HepG2 (cell line): ENCODE measurements around the gene NOB1. TPM values are rescaled to one million over a fixed set of nuclear protein-coding genes. Genes with fewer than 3 reads are reported as not detected.

Experiments used
- ARID2 ChIP-seq: sonication (generic); formaldehyde crosslinking; IDR thresholded peaks from 2 replicates; pipeline ENCODE4 v1.8.1; 2022; ENCODE audit warnings: mild to moderate bottlenecking, missing genetic modification reagents, borderline replicate concordance
- ARNTL ChIP-seq: sonication (generic); formaldehyde crosslinking; IDR thresholded peaks from 2 replicates; pipeline ENCODE4 v1.4.0; 2020; ENCODE audit warnings: mild to moderate bottlenecking, missing genetic modification reagents
- FIP1L1 ChIP-seq: fragments of 200-400 bp; formaldehyde crosslinking; IDR thresholded peaks from 2 replicates; pipeline ENCODE4 v1.6.1; 2018; ENCODE audit warnings: low read depth, mild to moderate bottlenecking, low read length, moderate library complexity, borderline replicate concordance; ENCODE audit not compliant: insufficient read depth
- HOXA7 ChIP-seq: sonication (generic); formaldehyde crosslinking; IDR thresholded peaks from 2 replicates; pipeline ENCODE4 v1.8.1; 2022; ENCODE audit warnings: mild to moderate bottlenecking, missing genetic modification reagents, moderate library complexity
- KDM4B ChIP-seq: sonication (generic); formaldehyde crosslinking; IDR thresholded peaks from 2 replicates; pipeline ENCODE4 v1.4.0; 2020; ENCODE audit warnings: missing genetic modification reagents
- KLF11 ChIP-seq: IDR thresholded peaks from 2 replicates; pipeline ENCODE4 v1.6.1; 2016; ENCODE audit warnings: missing compliant biosample characterization
- MTA1 ChIP-seq: sonication (generic); formaldehyde crosslinking; IDR thresholded peaks from 2 replicates; pipeline ENCODE4 v1.4.0; 2020; ENCODE audit warnings: missing genetic modification reagents, mild to moderate bottlenecking, borderline replicate concordance
- MXI1 ChIP-seq: IDR thresholded peaks from 3 replicates; pipeline ENCODE4 v1.6.1; 2012; ENCODE audit warnings: low read depth, low read length, inconsistent platforms, borderline replicate concordance
- NCOA5 ChIP-seq: sonication (generic); formaldehyde crosslinking; IDR thresholded peaks from 2 replicates; pipeline ENCODE4 v1.4.0; 2020; ENCODE audit warnings: missing genetic modification reagents
- NPAS2 ChIP-seq: sonication (generic); formaldehyde crosslinking; IDR thresholded peaks from 2 replicates; pipeline ENCODE4 v1.8.0; 2022; ENCODE audit warnings: mild to moderate bottlenecking, missing genetic modification reagents, borderline replicate concordance
- NR1H2 ChIP-seq: sonication (generic); formaldehyde crosslinking; IDR thresholded peaks from 2 replicates; pipeline ENCODE4 v1.8.1; 2022; ENCODE audit warnings: low read depth, missing genetic modification reagents, borderline replicate concordance
- PAWR ChIP-seq: sonication (generic); formaldehyde crosslinking; IDR thresholded peaks from 2 replicates; pipeline ENCODE4 v1.4.0; 2020; ENCODE audit warnings: missing genetic modification reagents, mild to moderate bottlenecking, borderline replicate concordance
- RAD51 ChIP-seq: fragments of 450-650 bp; IDR thresholded peaks from 2 replicates; pipeline ENCODE4 v1.6.1; 2016; ENCODE audit warnings: borderline replicate concordance
- SALL1 ChIP-seq: sonication (generic); formaldehyde crosslinking; IDR thresholded peaks from 2 replicates; pipeline ENCODE4 v1.8.0; 2022; ENCODE audit warnings: mild to moderate bottlenecking, missing genetic modification reagents
- SRY ChIP-seq: sonication (generic); formaldehyde crosslinking; IDR thresholded peaks from 2 replicates; pipeline ENCODE4 v1.8.0; 2022; ENCODE audit warnings: mild to moderate bottlenecking, missing genetic modification reagents
- TAF1 ChIP-seq: sonication (generic); formaldehyde crosslinking; IDR thresholded peaks from 2 replicates; pipeline ENCODE4 v1.4.0; 2020; ENCODE audit warnings: missing genetic modification reagents
- YEATS2 ChIP-seq: sonication (generic); formaldehyde crosslinking; IDR thresholded peaks from 2 replicates; pipeline ENCODE4 v1.4.0; 2020; ENCODE audit warnings: missing genetic modification reagents, borderline replicate concordance
- ZBTB7B ChIP-seq: sonication (generic); formaldehyde crosslinking; IDR thresholded peaks from 2 replicates; pipeline ENCODE4 v1.4.0; 2020; ENCODE audit warnings: missing genetic modification reagents
- ZFP36 ChIP-seq: fragments of 150-350 bp; IDR thresholded peaks from 2 replicates; pipeline ENCODE4 v1.6.1; 2018; ENCODE audit warnings: borderline replicate concordance, low read length, low read depth; ENCODE audit not compliant: partially characterized antibody
- ZNF296 ChIP-seq: sonication (generic); formaldehyde crosslinking; conservative IDR thresholded peaks from 2 replicates; pipeline ENCODE4 v1.5.0; 2020; ENCODE audit warnings: mild to moderate bottlenecking, missing genetic modification reagents
- ZNF343 ChIP-seq: sonication (generic); formaldehyde crosslinking; IDR thresholded peaks from 2 replicates; pipeline ENCODE4 v1.4.0; 2020; ENCODE audit warnings: mild to moderate bottlenecking, missing genetic modification reagents
- ZNF382 ChIP-seq: sonication (generic); formaldehyde crosslinking; IDR thresholded peaks from 2 replicates; pipeline ENCODE4 v1.5.0; 2020; ENCODE audit warnings: missing genetic modification reagents, mild to moderate bottlenecking, borderline replicate concordance
- ZNF75D ChIP-seq: sonication (generic); formaldehyde crosslinking; IDR thresholded peaks from 2 replicates; pipeline ENCODE4 v1.8.1; 2023; ENCODE audit warnings: missing genetic modification reagents, mild to moderate bottlenecking, borderline replicate concordance
- ZUFSP ChIP-seq: sonication (generic); formaldehyde crosslinking; IDR thresholded peaks from 2 replicates; pipeline ENCODE4 v1.9.0; 2021; ENCODE audit warnings: missing genetic modification reagents, mild to moderate bottlenecking, borderline replicate concordance
- polyA plus RNA-seq, 8 experiments: library from polyadenylated mRNA; depleted of rRNA in 3 of 8; stranded (reverse) in 7 of 8; unstranded in 1 of 8; fragments of >200 nt; fragmentation: Illumina TruSeq in 4 of 8; extraction: Trizol in 4 of 8; gene quantifications; 2 replicates each; pipeline versions ENCODE4 v1.2.1 to v1.2.3, GENCODE V29; 2011 to 2016; ENCODE audit warnings: low read depth in 4 of 8, missing spikeins in 1 of 8, mixed read lengths in 1 of 8; ENCODE audit not compliant: insufficient read depth in 1 of 8
- total RNA-seq, 5 experiments: library from RNA; depleted of rRNA; stranded (reverse); fragments of >200 nt; fragmentation: Illumina TruSeq; extraction: Trizol; gene quantifications; 2 replicates each; pipeline ENCODE4 v1.2.3, GENCODE V29; 2016; ENCODE audit warnings: low read depth in 1 of 5
- TF ChIP-seq, protein P1 (sequence below): sonication (generic); formaldehyde crosslinking; IDR thresholded peaks from 2 replicates; pipeline ENCODE4 v1.4.0; 2020; ENCODE audit warnings: missing genetic modification reagents, borderline replicate concordance

The NOB1 gene
- total and polyA plus RNA-seq, 2 of the 13 experiments (the other 11 are each of a cell fraction or from before 2014, with no cell fraction given), result 47.1 to 162 TPM

DNA sequence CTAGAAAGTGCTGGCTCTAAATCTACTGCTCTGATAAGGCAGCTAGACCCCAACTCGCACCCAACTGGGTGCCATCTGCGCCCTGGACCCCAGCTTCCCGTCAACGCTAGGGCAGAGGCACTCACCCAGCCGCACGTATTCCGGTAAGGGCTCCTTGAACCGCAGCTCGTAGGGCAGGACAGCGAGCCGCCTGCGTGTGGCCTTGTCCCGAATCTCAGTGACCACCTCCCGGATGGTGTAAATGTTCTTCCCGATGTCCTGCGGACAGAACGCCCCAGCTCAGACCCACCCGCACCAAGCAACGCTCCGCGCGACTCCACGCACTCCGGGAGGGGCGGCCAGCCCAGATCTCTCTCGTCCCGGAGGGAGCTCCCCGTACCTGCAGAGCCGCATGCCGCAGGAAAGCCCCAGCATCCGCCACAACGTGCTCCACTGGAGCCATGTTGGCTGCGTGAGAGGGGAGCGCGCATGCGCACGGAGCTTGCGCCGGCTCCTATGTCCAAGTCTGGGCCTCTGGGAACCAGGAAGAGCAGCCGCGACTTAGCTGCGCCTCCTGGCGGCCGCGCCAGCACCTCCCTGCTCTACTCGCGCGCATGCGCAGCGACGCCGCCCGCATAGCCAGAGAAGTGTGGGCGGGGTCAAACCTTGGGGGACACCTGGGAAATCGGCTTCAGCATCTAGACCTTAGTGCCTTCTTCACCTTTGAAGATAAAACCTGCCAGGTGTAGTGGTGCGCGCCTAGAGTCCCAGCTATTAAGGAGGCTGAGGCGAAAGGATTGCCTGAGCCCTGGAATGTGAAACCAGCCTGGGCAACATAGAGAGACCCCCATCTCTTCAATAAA is at the start of gene NOB1 (continued):
- TF ChIP-seq ARID2 (CRISPR knock-in tag) (peak; percentile 92), PAWR (no peak), ZNF75D (CRISPR knock-in tag) (no peak), NPAS2 (CRISPR knock-in tag) (0 out of 2 replicates have a peak, but pooled peaks have one; percentile 47), HOXA7 (CRISPR knock-in tag) (no peak), ZNF296 (peak; percentile 93), NCOA5 (CRISPR knock-in tag) (no peak), ARNTL (CRISPR knock-in tag) (peak; percentile 71), ZNF382 (CRISPR knock-in tag) (no peak), SALL1 (CRISPR knock-in tag) (peak; percentile 96), TAF1 (peak; percentile 99), RAD51 (no peak), ZUFSP (CRISPR knock-in tag) (no peak), KLF11 (CRISPR knock-in tag) (peak; percentile 96), FIP1L1 (0 out of 2 replicates have a peak, but pooled peaks have one; percentile 51), MTA1 (CRISPR knock-in tag) (peak; percentile 87; the same call in 1 of the 2 replicates), YEATS2 (CRISPR knock-in tag) (peak; percentile 75; the same call in 1 of the 2 replicates), MXI1 (peak; percentile 99), ZNF343 (CRISPR knock-in tag) (peak; percentile 75; the same call in 1 of the 2 replicates), KDM4B (CRISPR knock-in tag) (peak; percentile 74; the same call in 1 of the 2 replicates), ZBTB7B (CRISPR knock-in tag) (peak; percentile 74; the same call in 1 of the 2 replicates), NR1H2 (CRISPR knock-in tag) (peak; percentile 83; the same call in 1 of the 2 replicates), SRY (peak; percentile 85), ZFP36 (peak; percentile 29)
- TF ChIP-seq, protein P1, sequence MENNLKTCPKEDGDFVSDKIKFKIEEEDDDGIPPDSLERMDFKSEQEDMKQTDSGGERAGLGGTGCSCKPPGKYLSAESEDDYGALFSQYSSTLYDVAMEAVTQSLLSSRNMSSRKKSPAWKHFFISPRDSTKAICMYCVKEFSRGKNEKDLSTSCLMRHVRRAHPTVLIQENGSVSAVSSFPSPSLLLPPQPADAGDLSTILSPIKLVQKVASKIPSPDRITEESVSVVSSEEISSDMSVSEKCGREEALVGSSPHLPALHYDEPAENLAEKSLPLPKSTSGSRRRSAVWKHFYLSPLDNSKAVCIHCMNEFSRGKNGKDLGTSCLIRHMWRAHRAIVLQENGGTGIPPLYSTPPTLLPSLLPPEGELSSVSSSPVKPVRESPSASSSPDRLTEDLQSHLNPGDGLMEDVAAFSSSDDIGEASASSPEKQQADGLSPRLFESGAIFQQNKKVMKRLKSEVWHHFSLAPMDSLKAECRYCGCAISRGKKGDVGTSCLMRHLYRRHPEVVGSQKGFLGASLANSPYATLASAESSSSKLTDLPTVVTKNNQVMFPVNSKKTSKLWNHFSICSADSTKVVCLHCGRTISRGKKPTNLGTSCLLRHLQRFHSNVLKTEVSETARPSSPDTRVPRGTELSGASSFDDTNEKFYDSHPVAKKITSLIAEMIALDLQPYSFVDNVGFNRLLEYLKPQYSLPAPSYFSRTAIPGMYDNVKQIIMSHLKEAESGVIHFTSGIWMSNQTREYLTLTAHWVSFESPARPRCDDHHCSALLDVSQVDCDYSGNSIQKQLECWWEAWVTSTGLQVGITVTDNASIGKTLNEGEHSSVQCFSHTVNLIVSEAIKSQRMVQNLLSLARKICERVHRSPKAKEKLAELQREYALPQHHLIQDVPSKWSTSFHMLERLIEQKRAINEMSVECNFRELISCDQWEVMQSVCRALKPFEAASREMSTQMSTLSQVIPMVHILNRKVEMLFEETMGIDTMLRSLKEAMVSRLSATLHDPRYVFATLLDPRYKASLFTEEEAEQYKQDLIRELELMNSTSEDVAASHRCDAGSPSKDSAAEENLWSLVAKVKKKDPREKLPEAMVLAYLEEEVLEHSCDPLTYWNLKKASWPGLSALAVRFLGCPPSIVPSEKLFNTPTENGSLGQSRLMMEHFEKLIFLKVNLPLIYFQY, result peak; percentile 70; the same call in 1 of the 2 replicates
